ENCODE results near the gene CX3CR1.

Gene CX3CR1

DNA sequence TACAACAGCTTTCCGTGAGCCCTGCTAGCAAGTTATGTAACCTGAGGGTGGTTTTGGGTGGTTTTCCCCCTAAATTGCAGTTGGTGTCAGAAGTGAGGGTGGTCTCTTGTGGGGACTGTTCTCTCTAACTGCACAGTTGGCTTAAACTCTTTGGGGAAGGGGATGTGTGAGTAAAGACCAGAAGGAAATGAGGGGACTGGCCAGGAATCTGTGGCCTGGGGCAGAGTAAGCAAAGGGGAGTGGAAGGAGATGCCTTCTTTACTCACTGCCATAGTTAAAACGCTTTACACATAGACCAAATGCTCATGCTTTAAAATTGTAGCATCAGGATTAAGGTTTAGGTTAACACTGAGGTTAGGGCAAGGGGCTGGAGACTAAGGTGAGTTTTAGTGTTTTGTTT lies 66.2 kb downstream of the CX3CR1 start:
- Histone ChIP-seq H3K9ac (ENCODE audit: low read depth in 1 of 2, low read length in 2 of 2) (no peak overlapping the region), H3K4me3 (ENCODE audit: low read depth in 1 of 2, low read length in 2 of 2) (no peak overlapping the region), H3K9me3 (ENCODE audit: control insufficient read depth in 1 of 2, low read length in 2 of 2) (no peaks in the 10 kb centered on the region), H3K27ac (ENCODE audit: low read depth, low read length) (no peak overlapping the region), H3K4me1 (ENCODE audit: control insufficient read depth in 1 of 2, insufficient read depth in 2 of 2, low read length in 2 of 2) (no peaks in the 10 kb centered on the region), H3K36me3 (ENCODE audit: control insufficient read depth in 1 of 2, insufficient read depth in 2 of 2, low read length in 2 of 2) (no peaks in the 10 kb centered on the region), H3K27me3 (ENCODE audit: control insufficient read depth in 1 of 2, insufficient read depth in 2 of 2, low read length in 2 of 2) (no peaks in the 10 kb centered on the region)
